Panc1 (cell line): ENCODE results near the gene DUSP18. TPM values are rescaled to one million over a fixed set of nuclear protein-coding genes. Genes with fewer than 3 reads are reported as not detected.

Source experiments
- ATAC-seq: fragments of 200-7000 bp; cut with Tn5 transposase; 2 replicates; pipeline ENCODE4 v1.9.1; 2020; ENCODE audit warnings: mild to moderate bottlenecking, moderate library complexity
- BruUV-seq: library from RNA; stranded (reverse); fragments of 400-500 nt; replicated peaks from 2 replicates; lab custom pipeline; 2021; lab: Mats Ljungman, UMichigan
- CTCF ChIA-PET: fragments of 300-600 bp; sonication (Branson Sonifier 250); formaldehyde crosslinking; loops from one replicate; lab custom pipeline; 2022; ENCODE audit warnings: antibody characterized with exemption; lab: Charles Lee
- POLR2A ChIA-PET: fragments of 300-600 bp; sonication (Branson Sonifier 250); formaldehyde crosslinking; loops from one replicate; lab custom pipeline; 2022; ENCODE audit warnings: antibody characterized with exemption; lab: Charles Lee
- DNase-seq: peaks from one replicate; pipeline ENCODE4 v3.0.0-alpha.2; 2010; ENCODE audit warnings: low read depth, low spot score
- H3K27ac ChIP-seq: 2 replicates; pipeline ENCODE4 v1.5.1; 2011; ENCODE audit warnings: mild to moderate bottlenecking, low read length, inconsistent platforms
- H3K27me3 ChIP-seq: fragments of 200-500 bp; sonication (Bioruptor generic); 2 replicates; pipeline ENCODE4 v1.6.0; 2014; ENCODE audit warnings: low read length, inconsistent platforms; ENCODE audit not compliant: control insufficient read depth, insufficient read depth
- H3K36me3 ChIP-seq: fragments of 200-500 bp; sonication (Bioruptor generic); 2 replicates; pipeline ENCODE4 v1.5.1; 2014; ENCODE audit warnings: inconsistent platforms, mild to moderate bottlenecking, low read length, moderate library complexity; ENCODE audit not compliant: control insufficient read depth, insufficient read depth
- H3K4me1 ChIP-seq: 2 replicates; pipeline ENCODE4 v1.5.1; 2011; ENCODE audit warnings: inconsistent platforms, mild to moderate bottlenecking, low read length, moderate library complexity; ENCODE audit not compliant: control insufficient read depth, insufficient read depth
- H3K4me3 ChIP-seq, 2 experiments: 2 replicates each; pipeline ENCODE4 v1.5.1; 2011 to 2012; ENCODE audit warnings: low read depth in 2 of 2, low read length in 2 of 2, mild to moderate bottlenecking in 2 of 2, inconsistent platforms in 1 of 2, moderate library complexity in 1 of 2
- H3K9me3 ChIP-seq: fragments of 200-500 bp; sonication (Bioruptor generic); 2 replicates; pipeline ENCODE4 v1.5.1; 2014; ENCODE audit warnings: low read depth, mild to moderate bottlenecking, inconsistent platforms, low read length, moderate library complexity; ENCODE audit not compliant: control insufficient read depth, insufficient read depth
- CTCF ChIP-seq: fragments of 450-650 bp; IDR thresholded peaks from 2 replicates; pipeline ENCODE4 v1.5.1; 2017; ENCODE audit warnings: mild to moderate bottlenecking
- POLR2AphosphoS5 ChIP-seq: IDR thresholded peaks from 2 replicates; pipeline ENCODE4 v1.6.1; 2012; ENCODE audit warnings: mild to moderate bottlenecking, low read depth, low read length, moderate library complexity
- REST ChIP-seq, 2 experiments: IDR thresholded peaks; 2 replicates each; pipeline ENCODE4 v1.6.1; 2011 to 2012; ENCODE audit warnings: low read depth in 2 of 2, control low read depth in 1 of 2, low read length in 1 of 2, mild to moderate bottlenecking in 1 of 2, moderate library complexity in 1 of 2; ENCODE audit not compliant: insufficient read depth in 1 of 2
- SIN3A ChIP-seq: IDR thresholded peaks from 2 replicates; pipeline ENCODE4 v1.6.1; 2012; ENCODE audit warnings: low read depth, mild to moderate bottlenecking, low read length, moderate library complexity, borderline replicate concordance; ENCODE audit not compliant: insufficient read depth
- TCF7L2 ChIP-seq: IDR thresholded peaks from 2 replicates; pipeline ENCODE4 v1.6.1; 2011; ENCODE audit warnings: mild to moderate bottlenecking, low read depth, low read length, inconsistent platforms
- in situ Hi-C: cut with HindIII; loops from 2 replicates; pipeline ENCODE4 v1.10.0; 2016; ENCODE audit warnings: low sequenced_read_pairs, low pct_unique_long_range_greater_than_20kb
- intact Hi-C: fragments of 100-400 bp; cut with micrococcal nuclease; formaldehyde crosslinking; loops from one replicate; pipeline ENCODE4 v1.10.0; 2022; ENCODE audit not compliant: unreplicated experiment
- total RNA-seq: library from RNA; stranded (reverse); gene quantifications from one replicate; pipeline ENCODE4 v1.2.1, GENCODE V29; 2021; ENCODE audit not compliant: unreplicated experiment

Gene DUSP18
- total RNA-seq, 1 experiment from 2014 or later = 15.4 TPM

GRCh38 chr22:30637701-30638114, 30.0 kb downstream of the DUSP18 start:
- TF ChIP-seq CTCF (no peak), TCF7L2 (no peak), POLR2AphosphoS5 (no peak), SIN3A (no peak), REST (IDR thresholded peaks at IDR 0.05; ENCODE audit: insufficient read depth in 1 of 2, low read depth in 2 of 2, low read length in 1 of 2) (no peak)
- Histone ChIP-seq H3K9me3 (no peaks in the 10 kb centered on the region), H3K27ac (peak overlapping the region; percentile 13; the same call in 1 of the 2 replicates), H3K4me3 (peak overlapping the region; percentile 60 to 73; a peak in 3 of 4 replicates), H3K4me1 (peaks cover 10% of the 10 kb centered on the region; the same call in 1 of the 2 replicates), H3K27me3 (no peaks in the 10 kb centered on the region), H3K36me3 (no peaks in the 10 kb centered on the region; the same call in 1 of the 2 replicates)
- in situ Hi-C loops (no loop called here), intact Hi-C loops (no loop called here)
- ChIA-PET POLR2A (no interaction called here), CTCF (no interaction called here)
- ATAC-seq = no peak
- no peak for DNase-seq
- BruUV-seq = no TSS peak

- H3K27ac ChIP-seq = peak overlapping the region; percentile 75
These were observed 31.2 kb downstream of the DUSP18 start for GRCh38 chr22:30636226-30637077.

More at GRCh38 chr22:30636226-30637077, 31.2 kb downstream of the DUSP18 start:
- Histone ChIP-seq H3K4me1 (peaks cover 10% of the 10 kb centered on the region; the same call in 1 of the 2 replicates), H3K4me3 (peak overlapping the region; percentile 60 to 73), H3K36me3 (no peaks in the 10 kb centered on the region; the same call in 1 of the 2 replicates), H3K27me3 (no peaks in the 10 kb centered on the region), H3K9me3 (no peaks in the 10 kb centered on the region)
- in situ Hi-C loops (no loop called here), intact Hi-C loops (no loop called here)
- ChIA-PET CTCF (interaction anchor here (1.0 to 3.7 kb wide), 2 partner anchors 47 to 118 kb away, joined by 3 to 25 read pairs; no protein-coding TSS in a partner anchor), POLR2A (no interaction called here)
- ATAC-seq (peak; percentile 43), DNase-seq (no peak)
- TF ChIP-seq SIN3A = no peak
- no peak for TF ChIP-seq TCF7L2
- no peak for TF ChIP-seq POLR2AphosphoS5
- no peak; the same call in 1 of the 2 replicates for TF ChIP-seq CTCF
- TF ChIP-seq REST (IDR thresholded peaks at IDR 0.05; ENCODE audit: insufficient read depth in 1 of 2, low read depth in 2 of 2, low read length in 1 of 2) = no peak
- BruUV-seq = no TSS peak
